GM13976 (cell line): ENCODE results near the gene NOL9.

Experiments used
- DNase-seq: peaks from one replicate; pipeline ENCODE4 v3.0.0; 2012; ENCODE audit warnings: low spot score
- CTCF ChIP-seq: IDR thresholded peaks from 2 replicates; pipeline ENCODE4 v1.5.1; 2012; ENCODE audit warnings: borderline replicate concordance, mild to moderate bottlenecking; ENCODE audit not compliant: insufficient read depth; ENCODE audit errors: extremely low read depth, missing control alignments, control extremely low read depth
- in situ Hi-C: fragments of 300-500 bp; cut with MboI; formaldehyde crosslinking; loops from one replicate; pipeline ENCODE4 v1.12.0; 2022; ENCODE audit warnings: low sequenced_read_pairs, mixed read lengths, inconsistent platforms; ENCODE audit not compliant: unreplicated experiment

NOL9 gene

GRCh38 chr1:6472391-6472790 is 81.9 kb downstream of the NOL9 start:
- in situ Hi-C loops, result no loop called here
- no peak for TF ChIP-seq CTCF
- DNase-seq, result no peak

- no peak for DNase-seq
- in situ Hi-C loops, result no loop called here
- no peak for TF ChIP-seq CTCF
Observed at GRCh38 chr1:6471970-6472368, 82.3 kb downstream of the NOL9 start.
